ENCODE data around the gene CABCOCO1.

CABCOCO1 gene

GRCh38 chr10:61642150-61642571, 20.6 kb upstream of the CABCOCO1 start:
- POLR2A ChIA-PET, result no interaction called here
- no peak for TF ChIP-seq BHLHE40 (IDR thresholded peaks at IDR 0.05; ENCODE audit: borderline replicate concordance)
- no peak for TF ChIP-seq NFRKB (IDR thresholded peaks at IDR 0.05)
- no peak for TF ChIP-seq ELF4 (IDR thresholded peaks at IDR 0.05)
- TF ChIP-seq FOXM1 (IDR thresholded peaks at IDR 0.05; ENCODE audit: borderline replicate concordance), result no peak
- no peak for TF ChIP-seq SP1 (IDR thresholded peaks at IDR 0.05)
- no peak for TF ChIP-seq ARNT (IDR thresholded peaks at IDR 0.05)
- TF ChIP-seq ZNF384 (IDR thresholded peaks at IDR 0.05), result no peak
- TF ChIP-seq HDGF (IDR thresholded peaks at IDR 0.05; ENCODE audit: borderline replicate concordance), result no peak
- no peak for TF ChIP-seq L3MBTL2 (conservative IDR thresholded peaks at IDR 0.05)
- TF ChIP-seq TARDBP (IDR thresholded peaks at IDR 0.05), result no peak
- TF ChIP-seq PKNOX1 (IDR thresholded peaks at IDR 0.05), result no peak
- no peak for TF ChIP-seq FOXA1 (IDR thresholded peaks at IDR 0.05)
- TF ChIP-seq FOXK2 (IDR thresholded peaks at IDR 0.05), result no peak
- no peak for TF ChIP-seq SUZ12 (IDR thresholded peaks at IDR 0.05)
- no peak for TF ChIP-seq CTBP1 (IDR thresholded peaks at IDR 0.05; ENCODE audit: borderline replicate concordance)

GRCh38 chr10:61642676-61643075, 20.1 kb upstream of the CABCOCO1 start:
- ChIA-PET CTCF (no interaction called here), POLR2A (no interaction called here)
- TF ChIP-seq HDGF (IDR thresholded peaks at IDR 0.05; ENCODE audit: borderline replicate concordance) (no peak), FOXA1 (IDR thresholded peaks at IDR 0.05) (no peak), TARDBP (IDR thresholded peaks at IDR 0.05) (no peak), NFRKB (IDR thresholded peaks at IDR 0.05) (no peak), FOXK2 (IDR thresholded peaks at IDR 0.05) (no peak), ZNF384 (IDR thresholded peaks at IDR 0.05) (no peak), SUZ12 (IDR thresholded peaks at IDR 0.05) (no peak), BHLHE40 (IDR thresholded peaks at IDR 0.05; ENCODE audit: borderline replicate concordance) (no peak), CTBP1 (IDR thresholded peaks at IDR 0.05; ENCODE audit: borderline replicate concordance) (no peak), ELF4 (IDR thresholded peaks at IDR 0.05) (no peak), L3MBTL2 (conservative IDR thresholded peaks at IDR 0.05) (no peak), LEF1 (IDR thresholded peaks at IDR 0.05; ENCODE audit: borderline replicate concordance) (no peak), FOXM1 (IDR thresholded peaks at IDR 0.05; ENCODE audit: borderline replicate concordance) (no peak), SP1 (IDR thresholded peaks at IDR 0.05) (no peak), ARNT (IDR thresholded peaks at IDR 0.05) (no peak)
- DNase-seq (ENCODE audit: extremely low spot score), result no peak

More at GRCh38 chr10:61642150-61642571, 20.6 kb upstream of the CABCOCO1 start:
- no peak for DNase-seq (ENCODE audit: extremely low spot score)
- CTCF ChIA-PET, result no interaction called here

GRCh38 chr10:61643316-61643751, 19.4 kb upstream of the CABCOCO1 start:
- DNase-seq (ENCODE audit: extremely low spot score), result no peak
- CTCF ChIA-PET, result no interaction called here
- POLR2A ChIA-PET, result no interaction called here
- TF ChIP-seq ELF4 (IDR thresholded peaks at IDR 0.05) (no peak), FOXM1 (IDR thresholded peaks at IDR 0.05; ENCODE audit: borderline replicate concordance) (no peak), LEF1 (IDR thresholded peaks at IDR 0.05; ENCODE audit: borderline replicate concordance) (no peak), NFRKB (IDR thresholded peaks at IDR 0.05) (no peak), SP1 (IDR thresholded peaks at IDR 0.05) (no peak), L3MBTL2 (conservative IDR thresholded peaks at IDR 0.05) (no peak), FOXK2 (IDR thresholded peaks at IDR 0.05) (no peak), FOXA1 (IDR thresholded peaks at IDR 0.05) (no peak)

- ChIA-PET CTCF (no interaction called here), POLR2A (no interaction called here)
- TF ChIP-seq TARDBP (IDR thresholded peaks at IDR 0.05) (no peak), HDGF (IDR thresholded peaks at IDR 0.05; ENCODE audit: borderline replicate concordance) (no peak), CTBP1 (IDR thresholded peaks at IDR 0.05; ENCODE audit: borderline replicate concordance) (no peak)
- no peak for DNase-seq (ENCODE audit: extremely low spot score)
Measured at GRCh38 chr10:61653699-61654098, 9.0 kb upstream of the CABCOCO1 start.

- ChIA-PET POLR2A (no interaction called here), CTCF (no interaction called here)
- no peak for DNase-seq (ENCODE audit: extremely low spot score)
- TF ChIP-seq FOXM1 (IDR thresholded peaks at IDR 0.05; ENCODE audit: borderline replicate concordance) (no peak), FOXA1 (IDR thresholded peaks at IDR 0.05) (no peak), ELF4 (IDR thresholded peaks at IDR 0.05) (no peak), TARDBP (IDR thresholded peaks at IDR 0.05) (no peak), PKNOX1 (IDR thresholded peaks at IDR 0.05) (no peak), CTBP1 (IDR thresholded peaks at IDR 0.05; ENCODE audit: borderline replicate concordance) (no peak), FOXK2 (IDR thresholded peaks at IDR 0.05) (no peak), BHLHE40 (IDR thresholded peaks at IDR 0.05; ENCODE audit: borderline replicate concordance) (no peak)
Measured at GRCh38 chr10:61655335-61655851, 7.3 kb upstream of the CABCOCO1 start.

GRCh38 chr10:61663466-61663865, 737 bp downstream of the CABCOCO1 start:
- DNase-seq (ENCODE audit: extremely low spot score), result no peak
- POLR2A ChIA-PET, result no interaction called here
- CTCF ChIA-PET, result interaction anchor here (0.7 to 1.1 kb wide), 2 partner anchors 87 to 197 kb away, joined by 4 to 6 read pairs; no protein-coding TSS in a partner anchor
- TF ChIP-seq FOXK2 (IDR thresholded peaks at IDR 0.05), result no peak
- TF ChIP-seq PKNOX1 (IDR thresholded peaks at IDR 0.05), result no peak
- TF ChIP-seq L3MBTL2 (conservative IDR thresholded peaks at IDR 0.05), result 0 out of 2 replicates have a peak, but pooled peaks have one; percentile 2

- POLR2A ChIA-PET, result no interaction called here
- TF ChIP-seq ELF4 (IDR thresholded peaks at IDR 0.05), result no peak
- TF ChIP-seq ZNF384 (IDR thresholded peaks at IDR 0.05), result no peak
- TF ChIP-seq PKNOX1 (IDR thresholded peaks at IDR 0.05), result peak; percentile 34; the same call in 1 of the 2 replicates
- DNase-seq (ENCODE audit: extremely low spot score), result no peak
- CTCF ChIA-PET, result no interaction called here
Measured at GRCh38 chr10:61664985-61665384, 2.3 kb downstream of the CABCOCO1 start.
